Measurements from ENCODE around the gene ANKRD36. TPM values are rescaled to one million over a fixed set of nuclear protein-coding genes. Genes with fewer than 3 reads are reported as not detected.
"Not testable (repeated sequence)": the region's sequence is repeated elsewhere in the genome, so short reads cannot be mapped to it uniquely, and the experiment has no call there.

Gene ANKRD36
- polyA plus RNA-seq, 1 experiment = 3.3 TPM

DNA sequence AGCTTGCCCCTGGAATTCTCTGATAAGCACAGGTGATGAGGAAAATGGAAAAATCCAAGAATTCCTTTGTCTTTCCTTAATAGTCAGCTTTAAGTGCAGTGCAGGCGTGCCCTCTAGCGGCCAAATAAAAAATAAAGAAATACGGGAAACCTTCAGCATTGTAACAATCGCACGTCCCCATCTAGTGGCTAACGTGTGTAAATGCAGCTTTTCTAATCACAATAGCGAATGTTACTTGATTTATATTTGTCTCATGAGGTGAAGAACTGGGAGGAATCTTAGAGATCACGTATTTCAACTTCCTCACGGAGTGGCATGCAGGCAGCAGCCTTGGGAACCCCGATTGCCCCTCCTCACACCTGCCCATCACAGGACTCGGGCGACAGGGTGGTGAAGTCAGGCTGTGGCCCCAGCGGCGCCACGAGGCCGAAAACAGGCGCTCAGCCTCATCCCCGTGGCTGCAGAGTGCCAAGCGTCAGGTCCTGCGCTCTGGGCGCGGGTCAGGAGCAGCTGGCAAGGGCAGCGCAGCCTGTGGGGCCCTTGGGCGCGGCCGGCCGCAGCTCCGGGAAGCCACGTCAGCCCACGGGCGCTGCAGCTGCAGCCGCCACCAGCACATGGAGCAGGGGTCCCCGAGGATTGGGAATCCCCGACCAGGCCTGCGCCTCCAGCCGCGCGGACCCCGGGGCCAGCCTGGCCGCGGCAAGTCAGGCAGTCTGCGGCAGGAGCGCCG is 468 bp upstream of the ANKRD36 start:
- H3K4me3 ChIP-seq (ENCODE audit: low read depth, low read length) = peak overlapping the region; percentile 58
- H3K27me3 ChIP-seq (ENCODE audit: control insufficient read depth, insufficient read depth, low read length); POLR2A ChIA-PET; DNase-seq (ENCODE audit: low read depth); H3K36me3 ChIP-seq (ENCODE audit: control insufficient read depth, insufficient read depth, low read length): not testable (repeated sequence)
- TF ChIP-seq, protein P1, sequence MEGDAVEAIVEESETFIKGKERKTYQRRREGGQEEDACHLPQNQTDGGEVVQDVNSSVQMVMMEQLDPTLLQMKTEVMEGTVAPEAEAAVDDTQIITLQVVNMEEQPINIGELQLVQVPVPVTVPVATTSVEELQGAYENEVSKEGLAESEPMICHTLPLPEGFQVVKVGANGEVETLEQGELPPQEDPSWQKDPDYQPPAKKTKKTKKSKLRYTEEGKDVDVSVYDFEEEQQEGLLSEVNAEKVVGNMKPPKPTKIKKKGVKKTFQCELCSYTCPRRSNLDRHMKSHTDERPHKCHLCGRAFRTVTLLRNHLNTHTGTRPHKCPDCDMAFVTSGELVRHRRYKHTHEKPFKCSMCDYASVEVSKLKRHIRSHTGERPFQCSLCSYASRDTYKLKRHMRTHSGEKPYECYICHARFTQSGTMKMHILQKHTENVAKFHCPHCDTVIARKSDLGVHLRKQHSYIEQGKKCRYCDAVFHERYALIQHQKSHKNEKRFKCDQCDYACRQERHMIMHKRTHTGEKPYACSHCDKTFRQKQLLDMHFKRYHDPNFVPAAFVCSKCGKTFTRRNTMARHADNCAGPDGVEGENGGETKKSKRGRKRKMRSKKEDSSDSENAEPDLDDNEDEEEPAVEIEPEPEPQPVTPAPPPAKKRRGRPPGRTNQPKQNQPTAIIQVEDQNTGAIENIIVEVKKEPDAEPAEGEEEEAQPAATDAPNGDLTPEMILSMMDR (IDR thresholded peaks at IDR 0.05; ENCODE audit: insufficient read depth, low read depth, low read length) = peak; percentile 68
- CTCF ChIA-PET = interaction anchor here (0.6 to 2.5 kb wide), 22 partner anchors 9 to 706 kb away, joined by 3 to 14 read pairs (median 4); partner anchors contain the start of genes ANKRD39 and LMAN2L

DNA sequence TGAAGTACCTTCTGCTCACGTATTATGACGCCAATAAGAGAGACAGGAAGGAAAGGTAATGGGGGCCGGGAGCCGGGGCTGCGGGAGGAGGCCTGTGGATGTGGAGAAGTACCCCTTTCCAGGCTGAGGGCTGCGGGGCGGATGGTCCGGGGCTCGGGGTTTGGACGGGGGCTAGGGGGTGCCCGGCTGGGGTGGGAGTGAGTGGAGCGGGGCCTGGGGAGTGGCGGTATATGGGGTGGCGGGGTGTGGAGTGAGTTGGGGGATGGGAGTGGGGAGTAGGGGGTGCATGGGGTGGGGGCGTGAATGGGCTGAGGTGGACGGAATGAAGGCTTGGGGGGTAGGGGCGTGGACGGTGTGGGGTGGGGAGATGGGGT is 916 bp downstream of the ANKRD36 start:
- H3K27me3 ChIP-seq (ENCODE audit: control insufficient read depth, insufficient read depth, low read length); POLR2A ChIA-PET; DNase-seq (ENCODE audit: low read depth); H3K36me3 ChIP-seq (ENCODE audit: control insufficient read depth, insufficient read depth, low read length): not testable (repeated sequence)
- CTCF ChIA-PET = interaction anchor here (1.5 to 2.5 kb wide), 3 partner anchors 18 to 707 kb away, joined by 3 to 12 read pairs (median 4); no protein-coding TSS in a partner anchor
- peak overlapping the region; percentile 58 for H3K4me3 ChIP-seq (ENCODE audit: low read depth, low read length)

DNA sequence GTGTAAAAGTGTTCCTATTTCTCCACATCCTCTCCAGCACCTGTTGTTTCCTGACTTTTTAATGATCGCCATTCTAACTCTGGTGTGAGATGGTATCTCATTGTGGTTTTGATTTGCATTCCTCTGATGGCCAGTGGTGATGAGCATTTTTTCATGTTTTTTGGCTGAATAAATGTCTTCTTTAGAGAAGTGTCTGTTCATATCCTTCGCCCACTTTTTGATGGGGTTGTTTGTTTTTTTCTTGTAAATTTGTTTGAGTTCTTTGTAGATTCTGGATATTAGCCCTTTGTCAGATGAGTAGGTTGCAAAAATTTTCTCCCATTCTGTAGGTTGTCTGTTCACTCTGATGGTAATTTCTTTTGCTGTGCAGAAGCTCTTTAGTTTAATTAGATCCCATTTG is 16.1 kb downstream of the ANKRD36 start:
- H3K36me3 ChIP-seq (ENCODE audit: control insufficient read depth, insufficient read depth, low read length); H3K4me3 ChIP-seq (ENCODE audit: low read depth, low read length); CTCF ChIA-PET; DNase-seq (ENCODE audit: low read depth); POLR2A ChIA-PET; H3K27me3 ChIP-seq (ENCODE audit: control insufficient read depth, insufficient read depth, low read length): not testable (repeated sequence)

DNA sequence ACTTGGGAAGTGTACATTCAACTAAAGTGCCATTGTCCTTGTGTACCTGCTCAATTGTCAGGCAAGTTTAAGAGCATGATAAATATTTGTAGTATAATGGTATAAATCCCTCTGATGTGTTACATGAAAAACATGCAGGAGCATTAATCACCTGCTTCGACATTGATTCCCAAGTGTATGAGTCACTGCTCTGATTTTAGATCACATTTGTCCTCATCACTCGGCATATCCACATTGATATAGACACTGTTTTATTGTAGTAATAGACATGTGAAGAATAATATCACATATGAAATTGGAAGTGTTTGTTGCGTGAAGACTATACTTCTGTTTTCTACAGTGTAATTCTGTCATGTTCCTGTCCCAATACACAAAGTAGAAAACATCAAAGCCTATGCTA is 31.1 kb downstream of the ANKRD36 start:
- H3K27me3 ChIP-seq (ENCODE audit: control insufficient read depth, insufficient read depth, low read length); H3K4me3 ChIP-seq (ENCODE audit: low read depth, low read length); POLR2A ChIA-PET; H3K36me3 ChIP-seq (ENCODE audit: control insufficient read depth, insufficient read depth, low read length); CTCF ChIA-PET; DNase-seq (ENCODE audit: low read depth): not testable (repeated sequence)

DNA sequence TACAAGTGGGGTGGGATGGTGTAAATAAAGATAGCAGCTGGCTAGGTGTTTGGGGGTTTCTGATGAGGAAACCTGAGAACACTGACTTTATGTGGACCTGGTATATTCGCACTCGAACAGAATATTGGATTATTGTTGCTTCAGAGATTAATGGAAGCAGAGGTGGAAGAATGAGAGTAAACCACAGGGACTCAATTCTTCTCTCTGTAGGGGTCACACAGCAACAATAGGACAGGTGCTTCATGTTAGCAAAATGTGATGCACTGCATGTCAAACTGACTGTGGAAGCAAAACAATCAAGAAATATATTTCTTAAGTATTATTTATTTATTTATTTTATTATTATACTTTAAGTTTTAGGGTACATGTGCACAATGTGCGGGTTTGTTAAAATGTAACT is 53.6 kb downstream of the ANKRD36 start:
- CTCF ChIA-PET; H3K4me3 ChIP-seq (ENCODE audit: low read depth, low read length); POLR2A ChIA-PET; DNase-seq (ENCODE audit: low read depth); H3K27me3 ChIP-seq (ENCODE audit: control insufficient read depth, insufficient read depth, low read length); H3K36me3 ChIP-seq (ENCODE audit: control insufficient read depth, insufficient read depth, low read length): not testable (repeated sequence)

DNA sequence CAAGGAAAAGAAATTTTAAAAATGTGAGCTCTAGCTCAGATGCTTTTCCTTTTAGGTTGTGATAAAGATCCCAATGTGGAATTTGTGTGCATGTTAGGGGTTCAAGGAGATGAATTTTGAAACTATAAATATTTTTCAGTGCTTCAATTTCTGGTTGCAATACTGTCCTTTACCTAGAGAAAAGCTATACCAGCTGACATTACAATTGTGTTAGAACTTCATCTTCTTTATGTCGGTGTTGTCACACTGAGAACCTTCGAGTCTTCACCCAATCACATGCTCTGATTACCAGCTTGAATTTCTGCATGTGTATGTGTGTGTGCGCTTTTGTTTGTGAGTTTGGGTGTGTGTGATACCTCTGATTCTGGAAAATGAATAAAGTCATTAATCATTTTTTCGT is 55.0 kb downstream of the ANKRD36 start:
- DNase-seq (ENCODE audit: low read depth); H3K27me3 ChIP-seq (ENCODE audit: control insufficient read depth, insufficient read depth, low read length); POLR2A ChIA-PET; H3K36me3 ChIP-seq (ENCODE audit: control insufficient read depth, insufficient read depth, low read length); CTCF ChIA-PET; H3K4me3 ChIP-seq (ENCODE audit: low read depth, low read length): not testable (repeated sequence)

DNA sequence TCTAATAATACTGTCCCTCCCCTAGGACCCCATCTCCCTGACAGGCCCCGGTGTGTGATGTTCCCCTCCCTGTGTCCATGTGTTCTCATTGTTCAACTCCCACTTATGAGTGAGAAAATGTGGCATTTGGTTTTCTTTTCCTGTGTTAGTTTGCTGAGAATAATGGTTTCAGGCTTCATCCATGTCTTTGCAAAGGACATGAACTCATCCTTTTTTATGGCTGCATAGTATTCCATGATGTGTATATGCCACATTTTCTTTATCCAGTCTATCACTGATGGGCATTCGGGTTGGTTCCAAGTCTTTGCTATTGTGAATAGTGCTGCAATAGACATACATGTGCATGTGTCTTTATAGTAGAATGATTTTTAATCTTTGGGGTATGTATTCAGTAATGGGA is 55.6 kb downstream of the ANKRD36 start:
- DNase-seq (ENCODE audit: low read depth); H3K36me3 ChIP-seq (ENCODE audit: control insufficient read depth, insufficient read depth, low read length); POLR2A ChIA-PET; H3K27me3 ChIP-seq (ENCODE audit: control insufficient read depth, insufficient read depth, low read length); CTCF ChIA-PET; H3K4me3 ChIP-seq (ENCODE audit: low read depth, low read length): not testable (repeated sequence)

DNA sequence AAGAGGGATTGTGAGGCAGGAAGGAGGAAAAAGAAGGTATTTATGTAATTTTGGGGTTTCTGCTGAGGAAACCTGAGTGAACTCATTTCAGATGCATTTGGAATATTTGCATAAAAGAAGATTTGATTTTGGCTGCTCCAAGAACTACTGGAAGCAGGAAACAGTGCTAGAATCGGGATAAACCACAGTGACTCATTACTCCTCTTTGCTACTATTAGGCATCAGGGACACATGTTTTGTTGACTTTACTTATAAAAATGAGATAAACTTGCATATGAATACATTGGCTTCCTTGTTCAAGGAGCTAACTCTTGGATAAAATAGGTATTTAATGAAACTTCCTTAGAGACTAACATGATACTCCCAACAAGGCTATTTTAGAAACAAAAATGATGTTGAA is 67.4 kb downstream of the ANKRD36 start:
- POLR2A ChIA-PET; DNase-seq (ENCODE audit: low read depth); H3K27me3 ChIP-seq (ENCODE audit: control insufficient read depth, insufficient read depth, low read length); H3K4me3 ChIP-seq (ENCODE audit: low read depth, low read length); CTCF ChIA-PET; H3K36me3 ChIP-seq (ENCODE audit: control insufficient read depth, insufficient read depth, low read length): not testable (repeated sequence)

DNA sequence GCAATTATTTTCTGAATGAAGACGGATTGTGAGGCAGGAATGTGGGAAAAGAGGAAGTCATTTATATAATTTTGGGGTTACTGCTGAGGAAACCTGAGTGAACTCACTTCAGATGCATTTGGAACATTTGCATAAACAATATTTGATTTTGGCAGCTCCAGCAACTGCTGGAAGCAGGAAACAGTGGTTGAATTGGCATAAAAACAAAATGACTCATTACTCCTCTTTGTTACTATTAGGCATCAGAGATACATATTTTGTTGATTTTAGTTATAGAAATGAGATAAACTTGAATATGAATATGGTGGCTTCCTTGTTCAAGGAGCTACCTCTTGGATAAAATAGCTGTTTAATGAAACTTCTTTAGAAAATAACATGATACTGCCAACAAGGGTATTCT is 82.4 kb downstream of the ANKRD36 start:
- H3K4me3 ChIP-seq (ENCODE audit: low read depth, low read length); POLR2A ChIA-PET; H3K27me3 ChIP-seq (ENCODE audit: control insufficient read depth, insufficient read depth, low read length); H3K36me3 ChIP-seq (ENCODE audit: control insufficient read depth, insufficient read depth, low read length); CTCF ChIA-PET: not testable (repeated sequence)
- peak; percentile 24 for DNase-seq (ENCODE audit: low read depth)

DNA sequence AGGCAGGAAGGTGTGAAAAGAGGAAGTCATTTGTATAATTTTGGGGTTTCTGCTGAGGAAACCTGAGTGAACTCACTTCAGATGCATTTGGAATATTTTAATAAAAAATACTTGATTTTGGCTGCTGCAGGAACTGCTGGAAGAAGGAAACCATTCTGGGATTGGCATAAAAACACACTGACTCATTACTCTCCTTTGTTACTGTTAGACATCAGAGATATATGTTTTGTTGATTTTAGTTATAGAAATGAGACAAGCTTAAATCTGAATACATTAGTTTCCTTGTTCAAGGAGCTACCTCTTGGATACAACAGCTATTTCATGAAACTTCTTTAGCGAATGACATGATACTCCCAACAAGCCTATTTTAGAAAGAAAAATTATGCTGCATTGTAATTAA is 84.3 kb downstream of the ANKRD36 start:
- CTCF ChIA-PET; H3K27me3 ChIP-seq (ENCODE audit: control insufficient read depth, insufficient read depth, low read length); DNase-seq (ENCODE audit: low read depth); POLR2A ChIA-PET; H3K4me3 ChIP-seq (ENCODE audit: low read depth, low read length); H3K36me3 ChIP-seq (ENCODE audit: control insufficient read depth, insufficient read depth, low read length): not testable (repeated sequence)

DNA sequence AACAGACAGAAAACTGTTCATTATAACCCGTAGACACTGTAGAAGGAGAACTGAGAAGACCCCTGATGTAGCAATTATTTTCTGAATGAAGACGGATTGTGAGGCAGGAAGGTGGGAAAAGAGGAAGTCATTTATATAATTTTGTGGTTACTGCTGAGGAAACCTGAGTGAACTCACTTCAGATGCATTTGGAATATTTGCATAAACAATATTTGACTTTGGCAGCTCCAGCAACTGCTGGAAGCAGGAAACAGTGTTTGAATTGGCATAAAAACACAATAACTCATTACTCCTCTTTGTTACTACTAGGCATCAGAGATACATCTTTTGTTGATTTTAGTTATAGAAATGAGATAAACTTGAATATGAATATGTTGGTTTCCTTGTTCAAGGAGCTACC is 87.9 kb downstream of the ANKRD36 start:
- POLR2A ChIA-PET; H3K4me3 ChIP-seq (ENCODE audit: low read depth, low read length); H3K36me3 ChIP-seq (ENCODE audit: control insufficient read depth, insufficient read depth, low read length); DNase-seq (ENCODE audit: low read depth); H3K27me3 ChIP-seq (ENCODE audit: control insufficient read depth, insufficient read depth, low read length); CTCF ChIA-PET: not testable (repeated sequence)

DNA sequence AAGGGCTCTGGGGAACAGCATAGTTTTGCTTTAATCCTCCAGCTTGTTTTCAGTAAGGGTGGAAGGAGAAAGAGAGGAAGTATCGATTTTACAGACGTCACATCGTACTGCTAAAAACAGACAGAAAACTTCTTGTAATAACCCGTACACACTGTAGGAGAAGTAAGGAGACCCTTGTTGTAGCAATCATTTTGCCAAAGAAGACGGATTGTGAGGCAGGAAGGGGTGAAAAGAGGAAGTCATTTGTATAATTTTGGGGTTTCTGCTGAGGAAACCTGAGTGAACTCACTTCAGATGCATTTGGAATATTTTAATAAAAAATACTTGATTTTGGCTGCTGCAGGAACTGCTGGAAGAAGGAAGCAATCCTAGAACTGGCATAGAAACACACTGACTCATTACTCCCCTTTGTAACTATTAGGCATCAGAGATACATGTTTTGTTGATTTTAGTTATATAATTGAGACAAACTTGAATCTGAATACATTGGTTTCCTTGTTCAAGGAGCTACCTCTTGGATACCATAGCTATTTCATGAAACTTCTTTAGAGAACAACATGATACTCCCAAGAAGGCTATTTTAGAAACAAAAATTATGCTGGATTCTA is 89.8 kb downstream of the ANKRD36 start:
- CTCF ChIA-PET; H3K27me3 ChIP-seq (ENCODE audit: control insufficient read depth, insufficient read depth, low read length); POLR2A ChIA-PET; H3K36me3 ChIP-seq (ENCODE audit: control insufficient read depth, insufficient read depth, low read length); DNase-seq (ENCODE audit: low read depth); H3K4me3 ChIP-seq (ENCODE audit: low read depth, low read length): not testable (repeated sequence)

Data from BJ (cell line).